IPS-11a (cell line): ENCODE data around the gene DCTN3.
"Not testable (repeated sequence)": the region's sequence is repeated elsewhere in the genome, so short reads cannot be mapped to it uniquely, and the experiment has no call there.

Source experiments
- H3K4me3 ChIP-seq: one replicate; pipeline ENCODE4 v1.5.1; 2013; ENCODE audit warnings: low read depth, low read length, control low read depth

The DCTN3 gene

GRCh38 chr9:34647651-34648050 lies 27.4 kb upstream of the DCTN3 start:
- peak overlapping the region; percentile 72 for H3K4me3 ChIP-seq

- peak overlapping the region; percentile 72 for H3K4me3 ChIP-seq
Measured at GRCh38 chr9:34647084-34647403, 26.7 kb upstream of the DCTN3 start.

GRCh38 chr9:34646211-34647083 lies 26.2 kb upstream of the DCTN3 start, which contains the start of gene GALT:
Gene GALT (plus strand): TSS chr9:34646675. CDS start chr9:34646705, 30 bp downstream.
- peak within 1 kb of the TSS; percentile 72 for H3K4me3 ChIP-seq

GRCh38 chr9:34644766-34645314 lies 24.5 kb upstream of the DCTN3 start:
- no peak overlapping the region for H3K4me3 ChIP-seq

- no peak overlapping the region for H3K4me3 ChIP-seq
Measured at GRCh38 chr9:34642679-34643078, 22.4 kb upstream of the DCTN3 start.

- H3K4me3 ChIP-seq, result not testable (repeated sequence)
Measured at GRCh38 chr9:34639322-34639721, 19.0 kb upstream of the DCTN3 start.

GRCh38 chr9:34638138-34638445 lies 17.8 kb upstream of the DCTN3 start:
- H3K4me3 ChIP-seq, result peak overlapping the region; percentile 34

- peak within 1 kb of the TSS; percentile 66 for H3K4me3 ChIP-seq
Measured at GRCh38 chr9:34637356-34638137, 17.3 kb upstream of the DCTN3 start, which contains the start of gene SIGMAR1. Gene SIGMAR1 (minus strand): TSS chr9:34637787. CDS start chr9:34637697, 90 bp downstream.

- H3K4me3 ChIP-seq, result peak overlapping the region; percentile 66
Measured at GRCh38 chr9:34636791-34637355, 16.6 kb upstream of the DCTN3 start.

GRCh38 chr9:34635556-34635955 lies 15.3 kb upstream of the DCTN3 start:
- H3K4me3 ChIP-seq, result no peak overlapping the region

- H3K4me3 ChIP-seq, result no peak overlapping the region
Measured at GRCh38 chr9:34634551-34635248, 14.4 kb upstream of the DCTN3 start.

GRCh38 chr9:34633851-34634550 lies 13.7 kb upstream of the DCTN3 start:
- no peak overlapping the region for H3K4me3 ChIP-seq

- no peak overlapping the region for H3K4me3 ChIP-seq
Measured at GRCh38 chr9:34633166-34633565, 12.9 kb upstream of the DCTN3 start.

- H3K4me3 ChIP-seq, result no peak overlapping the region
Measured at GRCh38 chr9:34630402-34631154, 10.3 kb upstream of the DCTN3 start.

GRCh38 chr9:34629491-34629808 lies 9.2 kb upstream of the DCTN3 start:
- peak overlapping the region; percentile 29 for H3K4me3 ChIP-seq

GRCh38 chr9:34628656-34629490 lies 8.6 kb upstream of the DCTN3 start, which contains the start of gene ARID3C:
Gene ARID3C (minus strand): TSS chr9:34629066. CDS start chr9:34628014, 1,052 bp downstream.
- peak within 1 kb of the TSS; percentile 29 for H3K4me3 ChIP-seq

- H3K4me3 ChIP-seq, result peak overlapping the region; percentile 6
Measured at GRCh38 chr9:34627716-34628655, 7.7 kb upstream of the DCTN3 start.

GRCh38 chr9:34625186-34625486 lies 4.8 kb upstream of the DCTN3 start:
- H3K4me3 ChIP-seq, result no peak overlapping the region
